PC-3 (cell line): ENCODE data around the gene GLRA2.

Experiments used
- EZH2 ChIP-seq: fragments of 300-600 bp; sonication (generic); IDR thresholded peaks from one replicate; pipeline ENCODE4 v1.6.1; 2017; ENCODE audit warnings: antibody characterized with exemption, mild to moderate bottlenecking, low read length; ENCODE audit not compliant: unreplicated experiment
- TF ChIP-seq, protein P1 (sequence below): fragments of 300-600 bp; sonication (generic); conservative IDR thresholded peaks from 2 replicates; pipeline ENCODE4 v1.5.1; 2017; ENCODE audit warnings: antibody characterized with exemption, low read depth, mild to moderate bottlenecking, low read length

DNA sequence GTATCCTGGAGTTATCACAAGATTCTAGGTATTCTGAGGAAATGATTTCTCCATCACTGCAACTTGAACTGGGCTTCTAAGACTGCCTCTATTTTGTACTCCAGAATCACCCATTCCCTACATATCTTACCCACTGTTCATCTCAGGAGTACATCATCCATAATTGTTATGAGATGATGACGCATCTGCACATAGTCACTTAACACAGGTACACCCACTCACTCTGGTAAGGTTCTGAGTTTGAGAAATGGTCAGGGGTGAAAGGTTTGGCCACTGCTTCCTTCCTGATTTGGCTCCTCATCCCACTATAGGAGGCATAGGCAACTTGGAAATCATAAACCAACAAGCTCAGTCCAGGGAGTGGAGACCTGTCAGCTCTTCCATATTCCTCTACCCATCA lies 143.9 kb downstream of the GLRA2 start:
- TF ChIP-seq, protein P1, sequence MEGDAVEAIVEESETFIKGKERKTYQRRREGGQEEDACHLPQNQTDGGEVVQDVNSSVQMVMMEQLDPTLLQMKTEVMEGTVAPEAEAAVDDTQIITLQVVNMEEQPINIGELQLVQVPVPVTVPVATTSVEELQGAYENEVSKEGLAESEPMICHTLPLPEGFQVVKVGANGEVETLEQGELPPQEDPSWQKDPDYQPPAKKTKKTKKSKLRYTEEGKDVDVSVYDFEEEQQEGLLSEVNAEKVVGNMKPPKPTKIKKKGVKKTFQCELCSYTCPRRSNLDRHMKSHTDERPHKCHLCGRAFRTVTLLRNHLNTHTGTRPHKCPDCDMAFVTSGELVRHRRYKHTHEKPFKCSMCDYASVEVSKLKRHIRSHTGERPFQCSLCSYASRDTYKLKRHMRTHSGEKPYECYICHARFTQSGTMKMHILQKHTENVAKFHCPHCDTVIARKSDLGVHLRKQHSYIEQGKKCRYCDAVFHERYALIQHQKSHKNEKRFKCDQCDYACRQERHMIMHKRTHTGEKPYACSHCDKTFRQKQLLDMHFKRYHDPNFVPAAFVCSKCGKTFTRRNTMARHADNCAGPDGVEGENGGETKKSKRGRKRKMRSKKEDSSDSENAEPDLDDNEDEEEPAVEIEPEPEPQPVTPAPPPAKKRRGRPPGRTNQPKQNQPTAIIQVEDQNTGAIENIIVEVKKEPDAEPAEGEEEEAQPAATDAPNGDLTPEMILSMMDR: no peak
- TF ChIP-seq EZH2: no peak
